Measurements from ENCODE around the gene XG.

Gene XG

GRCh38 chrX:2819345-2820135 is 67.7 kb downstream of the XG start:
- no peak for DNase-seq (ENCODE audit: low read depth in 2 of 2)

- no peak for DNase-seq (ENCODE audit: low read depth in 2 of 2)
Measured at GRCh38 chrX:2820136-2820771, 68.4 kb downstream of the XG start.

- no peak for DNase-seq (ENCODE audit: low read depth in 2 of 2)
Measured at GRCh38 chrX:2823795-2824386, 72.1 kb downstream of the XG start.

GRCh38 chrX:2824886-2825285 is 73.0 kb downstream of the XG start:
- DNase-seq (ENCODE audit: low read depth in 2 of 2), result no peak

- no peak for DNase-seq (ENCODE audit: low read depth in 2 of 2)
Measured at GRCh38 chrX:2828344-2828958, 76.6 kb downstream of the XG start, which contains the start of gene GYG2. Gene GYG2 (plus strand): TSS chrX:2828930. CDS start chrX:2830189, 1,259 bp downstream.

- no peak for DNase-seq (ENCODE audit: low read depth in 2 of 2)
Measured at GRCh38 chrX:2828959-2829411, 77.1 kb downstream of the XG start.

- DNase-seq (ENCODE audit: low read depth in 2 of 2), result no peak
Measured at GRCh38 chrX:2829469-2830246, 77.8 kb downstream of the XG start.

GRCh38 chrX:2831471-2832228 is 79.8 kb downstream of the XG start:
- DNase-seq (ENCODE audit: low read depth in 2 of 2), result no peak

- no peak for DNase-seq (ENCODE audit: low read depth in 2 of 2)
Measured at GRCh38 chrX:2837961-2838360, 86.1 kb downstream of the XG start.

GRCh38 chrX:2840961-2841360 is 89.1 kb downstream of the XG start:
- DNase-seq (ENCODE audit: low read depth in 2 of 2), result no peak

- no peak for DNase-seq (ENCODE audit: low read depth in 2 of 2)
Measured at GRCh38 chrX:2841537-2841936, 89.7 kb downstream of the XG start.

- DNase-seq (ENCODE audit: low read depth in 2 of 2), result no peak
Measured at GRCh38 chrX:2846992-2847391, 95.2 kb downstream of the XG start.

GRCh38 chrX:2848871-2849301 is 97.0 kb downstream of the XG start:
- no peak for DNase-seq (ENCODE audit: low read depth in 2 of 2)

- DNase-seq (ENCODE audit: low read depth in 2 of 2), result no peak
Measured at GRCh38 chrX:2854918-2855317, 103.1 kb downstream of the XG start.

- no peak for DNase-seq (ENCODE audit: low read depth in 2 of 2)
Measured at GRCh38 chrX:2855761-2856160, 103.9 kb downstream of the XG start.

GRCh38 chrX:2857566-2857965 is 105.7 kb downstream of the XG start:
- no peak for DNase-seq (ENCODE audit: low read depth in 2 of 2)

GRCh38 chrX:2859197-2859797 is 107.5 kb downstream of the XG start:
- no peak for DNase-seq (ENCODE audit: low read depth in 2 of 2)

GRCh38 chrX:2862404-2862803 is 110.6 kb downstream of the XG start:
- DNase-seq (ENCODE audit: low read depth in 2 of 2), result no peak

- DNase-seq (ENCODE audit: low read depth in 2 of 2), result no peak
Measured at GRCh38 chrX:2863646-2864045, 111.8 kb downstream of the XG start.

Measured in stimulated activated CD8-positive, alpha-beta memory T cell treated with anti-CD3 and anti-CD28 coated beads, Interleukin-7, amount 100 ng/mL, for 4 hours (primary cell).